Colonic mucosa (tissue), 4 donors: ENCODE results near the gene SOBP. TPM values are rescaled to one million over a fixed set of nuclear protein-coding genes. Genes with fewer than 3 reads are reported as not detected.

Source experiments
- DNase-seq: peaks from one replicate; pipeline ENCODE4 v3.0.0-alpha.2; 2020
- H3K27ac ChIP-seq: fragments of 200-600 bp; one replicate; pipeline ENCODE4 v1.8.0; 2021
- H3K27me3 ChIP-seq: fragments of 200-600 bp; one replicate; pipeline ENCODE4 v1.8.0; 2021
- H3K36me3 ChIP-seq: fragments of 200-600 bp; one replicate; pipeline ENCODE4 v1.8.0; 2021
- H3K4me1 ChIP-seq: fragments of 200-600 bp; one replicate; pipeline ENCODE4 v1.8.0; 2021; ENCODE audit warnings: mild to moderate bottlenecking
- H3K4me3 ChIP-seq: fragments of 200-600 bp; one replicate; pipeline ENCODE4 v1.8.0; 2021
- H3K9ac ChIP-seq, 2 donors: one replicate each; pipeline ENCODE4 v1.7.0; 2013; ENCODE audit warnings: control low read depth in 2 of 2, low read depth in 2 of 2, low read length in 2 of 2
- H3K9me3 ChIP-seq: fragments of 200-600 bp; one replicate; pipeline ENCODE4 v1.8.0; 2021
- intact Hi-C: fragments of 100-400 bp; cut with DNase I; formaldehyde crosslinking; loops from one replicate; pipeline ENCODE4 v1.14.1; 2022
- total RNA-seq, 2 donors: library from RNA; stranded (reverse); fragmentation: NEBNext Ultra II Directional in 1 of 2; extraction: Animal tissue kit (Norgen Biotek cat#: 25700) in 1 of 2; gene quantifications; one replicate each; pipeline ENCODE4 v1.2.1, GENCODE V29; 2021
- TF ChIP-seq, protein P1 (sequence below): fragments of 200-600 bp; IDR thresholded peaks from one replicate; pipeline ENCODE4 v1.8.0; 2022; ENCODE audit warnings: antibody characterized with exemption, mild to moderate bottlenecking
- donor health status: healthy.
- donor health status: DM: no; HTN: no; CAD: no.
- donor health status: DM: no; HTN: no; CAD: no.

The SOBP gene
- total RNA-seq, 2 donors from 2014 or later: 0.67 to 3.4 TPM

DNA sequence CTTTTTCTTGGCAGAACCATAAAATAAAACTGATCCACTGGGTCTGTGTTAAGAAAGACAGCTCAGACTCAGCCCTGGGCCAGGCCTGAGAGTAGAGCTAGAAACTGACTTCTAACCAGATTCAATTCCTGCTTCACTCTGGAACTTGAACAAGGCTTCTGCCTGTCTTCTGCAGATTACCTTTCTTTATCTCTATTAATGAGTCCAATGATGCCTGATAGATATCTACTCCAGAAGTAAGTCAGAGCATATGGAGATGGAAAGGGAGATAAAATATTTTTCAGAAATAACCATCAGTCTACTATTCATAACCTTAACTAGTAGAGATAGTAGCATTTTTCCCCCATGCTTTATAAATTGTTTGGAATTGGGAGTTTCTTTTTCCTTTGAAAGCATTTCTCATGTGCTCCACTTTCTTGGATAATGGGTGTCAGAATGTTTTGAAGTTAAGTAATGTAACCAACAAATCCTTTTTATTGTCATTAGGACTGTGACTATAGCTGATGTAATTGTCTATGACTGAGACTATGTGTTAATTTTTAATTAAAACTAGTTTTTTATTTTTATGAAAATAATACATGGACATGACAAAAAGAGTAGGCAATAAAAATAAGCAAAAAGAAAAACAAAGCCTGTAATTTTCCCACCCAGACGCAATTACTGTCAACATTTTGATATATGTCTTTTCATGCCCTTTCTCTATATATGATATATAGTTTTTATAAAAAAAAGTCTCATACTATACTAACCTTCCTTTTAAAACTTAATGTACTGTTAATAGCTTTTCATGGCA lies 7.2 kb downstream of the SOBP start:
- Histone ChIP-seq H3K36me3 (no peaks in the 10 kb centered on the region), H3K27me3 (peaks cover 2% of the 10 kb centered on the region), H3K9me3 (no peaks in the 10 kb centered on the region), H3K9ac (no peak overlapping the region), H3K4me3 (no peak overlapping the region), H3K4me1 (no peaks in the 10 kb centered on the region), H3K27ac (no peak overlapping the region)
- no peak for DNase-seq
- intact Hi-C loops: no loop called here
- TF ChIP-seq, protein P1, sequence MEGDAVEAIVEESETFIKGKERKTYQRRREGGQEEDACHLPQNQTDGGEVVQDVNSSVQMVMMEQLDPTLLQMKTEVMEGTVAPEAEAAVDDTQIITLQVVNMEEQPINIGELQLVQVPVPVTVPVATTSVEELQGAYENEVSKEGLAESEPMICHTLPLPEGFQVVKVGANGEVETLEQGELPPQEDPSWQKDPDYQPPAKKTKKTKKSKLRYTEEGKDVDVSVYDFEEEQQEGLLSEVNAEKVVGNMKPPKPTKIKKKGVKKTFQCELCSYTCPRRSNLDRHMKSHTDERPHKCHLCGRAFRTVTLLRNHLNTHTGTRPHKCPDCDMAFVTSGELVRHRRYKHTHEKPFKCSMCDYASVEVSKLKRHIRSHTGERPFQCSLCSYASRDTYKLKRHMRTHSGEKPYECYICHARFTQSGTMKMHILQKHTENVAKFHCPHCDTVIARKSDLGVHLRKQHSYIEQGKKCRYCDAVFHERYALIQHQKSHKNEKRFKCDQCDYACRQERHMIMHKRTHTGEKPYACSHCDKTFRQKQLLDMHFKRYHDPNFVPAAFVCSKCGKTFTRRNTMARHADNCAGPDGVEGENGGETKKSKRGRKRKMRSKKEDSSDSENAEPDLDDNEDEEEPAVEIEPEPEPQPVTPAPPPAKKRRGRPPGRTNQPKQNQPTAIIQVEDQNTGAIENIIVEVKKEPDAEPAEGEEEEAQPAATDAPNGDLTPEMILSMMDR: no peak

DNA sequence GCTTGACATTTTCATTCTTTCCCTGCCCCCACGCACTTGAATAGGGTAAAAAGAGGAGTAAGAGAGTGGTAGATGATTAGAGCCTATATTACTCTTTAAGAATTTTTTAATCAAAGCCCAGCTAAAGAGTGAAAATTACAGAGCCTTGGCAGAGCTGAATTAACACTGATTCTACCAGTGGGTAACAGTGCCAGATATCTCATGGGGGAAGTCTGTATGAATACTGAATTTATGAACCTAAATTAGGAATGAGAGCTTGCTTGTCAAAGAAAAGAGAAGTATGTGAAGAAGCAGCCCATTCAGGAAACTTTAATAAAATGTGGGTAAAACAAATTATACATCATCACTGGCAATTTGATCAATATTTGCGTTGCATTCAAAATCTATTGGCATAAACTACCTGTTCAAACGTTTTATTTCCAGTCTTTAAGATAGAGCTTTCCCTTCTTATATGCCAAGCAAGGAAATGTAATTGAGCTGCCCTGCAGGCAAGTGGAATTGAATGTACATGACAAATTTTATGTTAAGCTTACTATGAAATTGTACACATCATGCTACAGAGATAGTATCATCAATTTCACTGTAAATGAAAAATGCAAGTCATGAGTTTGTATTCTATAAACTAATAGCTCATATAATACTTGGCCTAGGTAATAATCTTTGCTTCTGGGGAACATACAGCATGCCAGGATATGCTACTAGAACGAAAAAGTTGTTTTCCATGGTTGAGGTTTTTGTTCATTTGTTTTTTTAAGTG lies 14.5 kb downstream of the SOBP start:
- Histone ChIP-seq H3K27me3 (no peaks in the 10 kb centered on the region), H3K9ac (no peak overlapping the region), H3K4me3 (no peak overlapping the region), H3K27ac (no peak overlapping the region), H3K4me1 (no peaks in the 10 kb centered on the region), H3K36me3 (no peaks in the 10 kb centered on the region), H3K9me3 (no peaks in the 10 kb centered on the region)
- intact Hi-C loops: no loop called here
- TF ChIP-seq, protein P1: no peak
- DNase-seq: no peak

DNA sequence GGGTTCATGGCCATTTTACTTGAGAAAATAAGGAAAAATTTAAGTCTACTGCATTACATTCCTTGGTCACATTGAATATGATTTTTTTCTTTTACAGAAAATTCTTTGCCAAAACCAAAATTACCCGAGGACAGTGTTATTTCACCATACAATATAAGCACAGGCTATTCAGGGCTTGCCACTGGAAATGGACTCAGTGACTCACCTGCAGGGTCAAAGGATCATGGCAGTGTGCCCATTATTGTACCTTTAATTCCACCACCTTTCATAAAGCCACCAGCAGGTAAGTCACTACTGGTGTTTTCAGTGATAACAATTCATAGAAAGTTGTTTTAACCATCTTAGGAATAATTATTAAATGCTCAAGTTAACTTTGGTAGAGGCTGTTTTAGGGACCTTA lies 16.2 kb downstream of the SOBP start:
- Histone ChIP-seq H3K27me3 (no peaks in the 10 kb centered on the region), H3K4me3 (no peak overlapping the region), H3K27ac (no peak overlapping the region), H3K9me3 (no peaks in the 10 kb centered on the region), H3K36me3 (no peaks in the 10 kb centered on the region), H3K9ac (no peak overlapping the region), H3K4me1 (no peaks in the 10 kb centered on the region)
- no peak for DNase-seq
- TF ChIP-seq, protein P1: no peak
- intact Hi-C loops: no loop called here

DNA sequence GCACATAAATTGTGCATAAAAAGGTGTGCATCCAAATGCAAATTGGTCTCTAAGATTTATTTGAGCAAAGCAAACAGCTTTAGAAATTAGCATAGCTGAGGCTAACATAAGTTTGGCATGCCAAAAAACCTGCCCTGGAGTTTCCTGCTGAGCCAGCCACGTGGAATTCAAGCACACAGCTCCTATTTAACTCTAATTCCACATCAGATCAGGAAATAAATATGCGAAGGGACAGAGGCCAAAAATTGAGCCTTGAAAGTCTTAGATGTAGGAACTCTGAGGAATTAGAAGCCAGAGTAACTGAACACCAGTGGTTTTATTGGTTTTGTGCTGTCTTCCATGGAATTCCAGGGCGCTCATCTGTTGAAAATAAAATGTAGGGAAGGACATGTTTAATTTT lies 19.6 kb downstream of the SOBP start:
- no peak overlapping the region for H3K27ac ChIP-seq
- TF ChIP-seq, protein P1: no peak
- H3K4me3 ChIP-seq: no peak overlapping the region

DNA sequence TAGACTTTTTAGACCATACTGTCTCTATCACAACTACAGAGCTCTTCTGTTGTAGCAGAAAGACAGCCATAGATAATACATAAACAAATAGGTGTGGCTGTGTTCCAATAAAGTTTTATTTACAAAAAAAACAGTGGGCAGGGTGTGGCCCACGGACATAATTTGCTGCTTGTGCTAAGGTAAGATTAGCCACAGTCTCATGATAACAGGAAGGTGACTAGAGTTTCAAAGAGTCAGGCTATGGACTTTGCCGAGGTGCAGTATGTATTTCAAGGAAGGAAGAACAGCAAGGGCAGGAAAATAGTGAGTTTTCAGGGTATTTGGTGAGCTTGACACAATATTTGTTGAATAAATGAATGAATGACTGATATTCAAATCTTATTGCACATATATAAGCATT lies 20.2 kb downstream of the SOBP start:
- no peak overlapping the region for H3K27ac ChIP-seq

More for the DNA sequence above, 19.6 kb downstream of the SOBP start:
- H3K36me3 ChIP-seq: no peaks in the 10 kb centered on the region
- no peaks in the 10 kb centered on the region for H3K27me3 ChIP-seq
- H3K4me1 ChIP-seq: no peaks in the 10 kb centered on the region
- DNase-seq: no peak
- no peaks in the 10 kb centered on the region for H3K9me3 ChIP-seq
- no peak overlapping the region for H3K9ac ChIP-seq
- intact Hi-C loops: no loop called here

More for the DNA sequence above, 20.2 kb downstream of the SOBP start:
- TF ChIP-seq, protein P1: no peak
- DNase-seq: no peak
- Histone ChIP-seq H3K27me3 (no peaks in the 10 kb centered on the region), H3K36me3 (no peaks in the 10 kb centered on the region), H3K9ac (no peak overlapping the region), H3K9me3 (no peaks in the 10 kb centered on the region), H3K4me3 (no peak overlapping the region), H3K4me1 (no peaks in the 10 kb centered on the region)
- intact Hi-C loops: no loop called here
